ENCODE results near the gene TACC2.
"Not testable (repeated sequence)": the region's sequence is repeated elsewhere in the genome, so short reads cannot be mapped to it uniquely, and the experiment has no call there.

TACC2 gene

DNA sequence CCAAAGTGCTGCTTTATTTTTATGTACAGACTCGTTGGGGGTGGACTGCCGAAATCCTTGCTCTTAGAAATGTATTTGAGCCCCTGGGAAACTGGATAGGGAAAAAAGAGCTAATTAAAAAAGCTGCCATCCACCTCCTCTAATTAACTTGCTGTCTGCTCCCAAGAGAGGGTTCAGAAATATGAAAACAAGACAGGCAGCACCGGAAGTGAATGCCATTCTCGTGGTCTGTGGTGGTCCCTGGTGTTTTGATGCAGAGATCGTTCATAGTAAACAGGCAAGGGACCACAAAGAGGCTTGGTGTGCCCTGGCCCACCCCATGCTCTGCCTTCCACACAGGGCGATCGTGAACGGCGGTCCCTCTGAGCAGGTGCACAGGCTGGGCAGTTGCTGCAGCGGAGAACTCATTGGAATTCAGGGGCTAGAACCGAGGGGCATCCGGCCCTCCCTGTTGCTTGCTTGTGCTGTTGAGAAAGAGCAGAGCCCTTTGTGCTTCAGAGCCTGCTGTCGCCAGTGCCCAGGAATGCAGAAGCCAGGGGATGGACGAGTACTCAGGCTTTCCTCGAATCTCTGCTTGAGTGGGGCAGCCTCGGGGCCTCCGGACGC lies 203.1 kb downstream of the TACC2 start:
- peaks cover 0 to 1% (median 0%) of the 10 kb centered on the region in 5 donors for H3K4me1 ChIP-seq (ENCODE audit: control insufficient read depth in 5 of 5, insufficient read depth in 5 of 5, low read length in 5 of 5)
- peaks cover 0 to 17% (median 12%) of the 10 kb centered on the region in 5 donors for H3K36me3 ChIP-seq (ENCODE audit: control insufficient read depth in 5 of 5, insufficient read depth in 5 of 5, low read length in 5 of 5)
- H3K9me3 ChIP-seq (ENCODE audit: control insufficient read depth in 5 of 5, low read length in 5 of 5), result no peaks in the 10 kb centered on the region
- H3K27ac ChIP-seq (ENCODE audit: low read depth, low read length), result no peak overlapping the region
- no peaks in the 10 kb centered on the region for H3K27me3 ChIP-seq (ENCODE audit: control insufficient read depth in 5 of 5, insufficient read depth in 4 of 5, low read length in 5 of 5)
- no peak overlapping the region for H3K9ac ChIP-seq (ENCODE audit: low read length in 5 of 5)
- H3K4me3 ChIP-seq (ENCODE audit: low read depth in 1 of 5, low read length in 5 of 5), result no peak overlapping the region

DNA sequence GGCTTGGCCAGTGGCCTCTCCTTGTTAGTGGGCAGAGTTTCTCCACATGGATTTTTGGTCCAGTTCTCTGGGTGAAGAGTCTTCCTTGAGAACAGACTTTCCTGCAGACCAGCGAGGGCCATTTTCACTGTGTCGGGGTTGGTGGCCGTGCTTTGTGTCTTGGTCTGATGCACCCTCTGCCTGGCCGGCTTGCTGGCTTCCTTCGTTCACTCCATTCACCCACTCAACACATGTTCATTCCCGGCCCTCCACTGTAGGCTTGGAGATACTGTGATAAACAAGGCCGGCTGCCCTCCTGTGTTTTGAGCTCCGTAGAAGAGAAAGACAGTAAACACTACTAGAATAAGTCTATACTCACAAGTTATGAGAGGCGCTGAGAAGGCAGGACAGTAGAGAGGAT lies 205.3 kb downstream of the TACC2 start:
- Histone ChIP-seq H3K27ac (ENCODE audit: low read depth, low read length) (no peak overlapping the region), H3K9me3 (ENCODE audit: control insufficient read depth in 5 of 5, low read length in 5 of 5) (no peaks in the 10 kb centered on the region), H3K27me3 (ENCODE audit: control insufficient read depth in 5 of 5, insufficient read depth in 4 of 5, low read length in 5 of 5) (no peaks in the 10 kb centered on the region), H3K9ac (ENCODE audit: low read length in 5 of 5) (no peak overlapping the region), H3K36me3 (ENCODE audit: control insufficient read depth in 5 of 5, insufficient read depth in 5 of 5, low read length in 5 of 5) (peaks cover 0 to 36% (median 21%) of the 10 kb centered on the region in 5 donors), H3K4me3 (ENCODE audit: low read depth in 1 of 5, low read length in 5 of 5) (no peak overlapping the region), H3K4me1 (ENCODE audit: control insufficient read depth in 5 of 5, insufficient read depth in 5 of 5, low read length in 5 of 5) (no peaks in the 10 kb centered on the region)

DNA sequence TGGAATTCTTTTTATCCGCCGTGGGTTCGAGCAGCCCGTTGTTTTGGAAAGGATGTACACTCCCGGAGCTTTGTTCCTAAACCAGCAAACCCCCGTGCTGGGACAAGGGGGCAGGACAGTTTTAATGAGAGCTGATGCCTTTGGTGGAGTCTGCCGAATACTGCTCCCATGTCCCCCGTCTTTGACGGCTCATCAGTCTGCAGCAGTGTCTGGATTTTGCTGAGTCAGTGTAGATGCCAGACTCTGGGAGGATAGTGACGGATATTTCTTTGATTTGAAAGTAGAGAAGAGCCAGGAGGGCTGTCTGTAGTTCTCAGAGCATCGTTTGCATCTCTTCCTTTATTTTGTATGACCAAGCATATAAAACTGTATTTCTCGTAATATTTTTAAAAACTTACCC lies 207.3 kb downstream of the TACC2 start:
- Histone ChIP-seq H3K27me3 (ENCODE audit: control insufficient read depth in 5 of 5, insufficient read depth in 4 of 5, low read length in 5 of 5) (no peaks in the 10 kb centered on the region), H3K4me3 (ENCODE audit: low read depth in 1 of 5, low read length in 5 of 5) (no peak overlapping the region), H3K9ac (ENCODE audit: low read length in 5 of 5) (no peak overlapping the region), H3K9me3 (ENCODE audit: control insufficient read depth in 5 of 5, low read length in 5 of 5) (no peaks in the 10 kb centered on the region), H3K36me3 (ENCODE audit: control insufficient read depth in 5 of 5, insufficient read depth in 5 of 5, low read length in 5 of 5) (peaks cover 0 to 55% (median 40%) of the 10 kb centered on the region in 5 donors), H3K27ac (ENCODE audit: low read depth, low read length) (no peak overlapping the region), H3K4me1 (ENCODE audit: control insufficient read depth in 5 of 5, insufficient read depth in 5 of 5, low read length in 5 of 5) (no peaks in the 10 kb centered on the region)

DNA sequence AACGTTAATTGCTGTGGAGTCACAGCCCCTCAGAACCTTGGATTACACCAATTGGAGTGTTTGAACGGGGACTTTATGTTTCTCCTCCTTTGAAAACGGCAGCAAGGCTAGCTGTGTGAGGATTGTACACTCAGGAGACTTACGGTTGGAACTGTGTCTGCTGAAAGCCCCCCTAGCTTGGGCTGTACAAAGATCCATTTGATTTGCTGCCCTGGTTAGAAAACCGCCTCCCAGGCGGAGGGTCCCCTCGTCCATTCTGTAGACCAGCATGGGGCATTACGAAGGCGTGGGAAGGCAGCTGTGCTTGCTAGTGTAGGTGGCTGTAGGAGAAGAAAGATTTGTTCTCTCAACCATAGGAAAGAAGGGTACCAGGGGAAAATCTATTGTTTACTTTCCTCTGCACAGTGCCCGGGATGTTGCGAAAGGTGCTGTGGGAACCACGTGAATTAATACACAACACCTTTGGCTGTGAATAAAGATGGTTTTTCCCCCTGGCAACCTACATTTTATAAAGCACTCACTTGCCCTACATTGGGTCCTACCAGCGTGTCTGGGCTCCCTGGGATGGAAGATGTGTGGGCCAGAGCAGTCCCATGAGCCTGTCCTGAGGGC lies 208.8 kb downstream of the TACC2 start:
- Histone ChIP-seq H3K9ac (ENCODE audit: low read length in 5 of 5) (no peak overlapping the region), H3K36me3 (ENCODE audit: control insufficient read depth in 5 of 5, insufficient read depth in 5 of 5, low read length in 5 of 5) (peaks cover 0 to 60% (median 44%) of the 10 kb centered on the region in 5 donors), H3K4me3 (ENCODE audit: low read depth in 1 of 5, low read length in 5 of 5) (no peak overlapping the region), H3K27ac (ENCODE audit: low read depth, low read length) (no peak overlapping the region), H3K4me1 (ENCODE audit: control insufficient read depth in 5 of 5, insufficient read depth in 5 of 5, low read length in 5 of 5) (no peaks in the 10 kb centered on the region), H3K9me3 (ENCODE audit: control insufficient read depth in 5 of 5, low read length in 5 of 5) (no peaks in the 10 kb centered on the region), H3K27me3 (ENCODE audit: control insufficient read depth in 5 of 5, insufficient read depth in 4 of 5, low read length in 5 of 5) (no peaks in the 10 kb centered on the region)

DNA sequence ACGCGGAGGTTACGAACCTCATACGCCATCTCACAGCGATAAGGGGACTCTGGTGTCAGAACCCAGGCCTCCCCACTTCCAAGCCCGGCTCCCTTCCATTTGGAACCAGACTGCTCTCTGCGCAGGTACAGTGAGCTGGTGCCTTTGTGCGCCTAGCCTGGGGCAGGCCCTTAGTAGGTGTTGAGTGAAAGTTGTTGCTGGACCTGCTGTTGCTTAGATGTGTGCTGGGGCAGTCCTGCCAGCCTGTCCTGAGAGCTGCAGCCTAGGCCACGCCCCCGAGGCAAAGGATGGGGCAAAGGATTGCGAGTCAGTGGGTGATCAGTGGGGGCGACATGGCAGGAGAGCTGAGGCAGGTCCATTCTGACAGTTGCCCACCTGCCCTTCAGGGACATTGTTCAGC lies 209.7 kb downstream of the TACC2 start:
- H3K27ac ChIP-seq (ENCODE audit: low read depth, low read length), result no peak overlapping the region
- peaks cover 0 to 60% (median 44%) of the 10 kb centered on the region in 5 donors for H3K36me3 ChIP-seq (ENCODE audit: control insufficient read depth in 5 of 5, insufficient read depth in 5 of 5, low read length in 5 of 5)
- no peak overlapping the region for H3K4me3 ChIP-seq (ENCODE audit: low read depth in 1 of 5, low read length in 5 of 5)
- no peaks in the 10 kb centered on the region for H3K4me1 ChIP-seq (ENCODE audit: control insufficient read depth in 5 of 5, insufficient read depth in 5 of 5, low read length in 5 of 5)
- no peaks in the 10 kb centered on the region for H3K27me3 ChIP-seq (ENCODE audit: control insufficient read depth in 5 of 5, insufficient read depth in 4 of 5, low read length in 5 of 5)
- no peak overlapping the region for H3K9ac ChIP-seq (ENCODE audit: low read length in 5 of 5)
- no peaks in the 10 kb centered on the region for H3K9me3 ChIP-seq (ENCODE audit: control insufficient read depth in 5 of 5, low read length in 5 of 5)

DNA sequence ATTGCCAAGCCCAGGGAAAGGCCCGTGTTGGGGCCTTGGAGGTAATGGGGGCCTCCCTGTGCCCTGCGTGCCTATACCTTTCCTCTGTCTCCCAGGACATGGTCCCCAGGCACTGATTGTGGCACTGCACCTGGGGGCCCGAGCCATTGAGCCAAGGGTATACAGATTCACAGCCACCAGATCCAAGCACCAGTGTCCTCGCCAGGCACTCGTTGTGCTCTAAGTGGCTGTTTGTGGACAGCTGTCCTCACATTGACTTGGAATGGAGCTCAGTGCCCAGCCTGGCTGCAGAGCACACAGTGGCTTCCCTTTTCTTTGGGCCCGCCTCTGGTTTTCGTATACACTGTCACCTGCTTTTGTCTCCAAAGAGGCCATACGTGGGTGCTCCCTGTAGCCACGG lies 210.1 kb downstream of the TACC2 start:
- no peaks in the 10 kb centered on the region for H3K9me3 ChIP-seq (ENCODE audit: control insufficient read depth in 5 of 5, low read length in 5 of 5)
- H3K4me1 ChIP-seq (ENCODE audit: control insufficient read depth in 5 of 5, insufficient read depth in 5 of 5, low read length in 5 of 5), result no peaks in the 10 kb centered on the region
- no peak overlapping the region for H3K4me3 ChIP-seq (ENCODE audit: low read depth in 1 of 5, low read length in 5 of 5)
- no peak overlapping the region for H3K9ac ChIP-seq (ENCODE audit: low read length in 5 of 5)
- H3K27ac ChIP-seq (ENCODE audit: low read depth, low read length), result no peak overlapping the region
- peaks cover 0 to 60% (median 44%) of the 10 kb centered on the region in 5 donors for H3K36me3 ChIP-seq (ENCODE audit: control insufficient read depth in 5 of 5, insufficient read depth in 5 of 5, low read length in 5 of 5)
- no peaks in the 10 kb centered on the region for H3K27me3 ChIP-seq (ENCODE audit: control insufficient read depth in 5 of 5, insufficient read depth in 4 of 5, low read length in 5 of 5)

DNA sequence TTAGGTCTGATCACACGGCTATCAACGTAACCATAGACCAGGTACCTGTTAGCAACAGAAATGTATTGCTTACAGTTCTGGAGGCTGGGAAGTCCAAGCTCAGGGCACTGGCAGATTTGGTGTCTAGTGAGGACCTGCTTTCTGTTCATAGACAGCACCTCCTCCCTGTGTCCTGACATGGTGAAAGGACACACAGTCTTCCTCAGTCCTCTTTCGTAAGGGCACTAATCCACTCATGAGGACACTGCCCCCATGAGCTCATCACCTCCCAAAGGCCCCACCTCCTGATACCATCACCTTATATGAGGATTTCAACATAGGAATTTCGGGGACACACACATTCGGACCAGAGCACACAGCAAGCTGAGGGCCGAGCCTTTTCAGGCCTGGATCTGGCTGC lies 210.7 kb downstream of the TACC2 start:
- H3K36me3 ChIP-seq (ENCODE audit: control insufficient read depth in 5 of 5, insufficient read depth in 5 of 5, low read length in 5 of 5), result peaks cover 0 to 60% (median 44%) of the 10 kb centered on the region in 5 donors
- H3K27ac ChIP-seq (ENCODE audit: low read depth, low read length), result no peak overlapping the region
- H3K9ac ChIP-seq (ENCODE audit: low read length in 5 of 5), result no peak overlapping the region
- no peak overlapping the region for H3K4me3 ChIP-seq (ENCODE audit: low read depth in 1 of 5, low read length in 5 of 5)
- H3K9me3 ChIP-seq (ENCODE audit: control insufficient read depth in 5 of 5, low read length in 5 of 5), result no peaks in the 10 kb centered on the region
- no peaks in the 10 kb centered on the region for H3K4me1 ChIP-seq (ENCODE audit: control insufficient read depth in 5 of 5, insufficient read depth in 5 of 5, low read length in 5 of 5)
- no peaks in the 10 kb centered on the region for H3K27me3 ChIP-seq (ENCODE audit: control insufficient read depth in 5 of 5, insufficient read depth in 4 of 5, low read length in 5 of 5)

DNA sequence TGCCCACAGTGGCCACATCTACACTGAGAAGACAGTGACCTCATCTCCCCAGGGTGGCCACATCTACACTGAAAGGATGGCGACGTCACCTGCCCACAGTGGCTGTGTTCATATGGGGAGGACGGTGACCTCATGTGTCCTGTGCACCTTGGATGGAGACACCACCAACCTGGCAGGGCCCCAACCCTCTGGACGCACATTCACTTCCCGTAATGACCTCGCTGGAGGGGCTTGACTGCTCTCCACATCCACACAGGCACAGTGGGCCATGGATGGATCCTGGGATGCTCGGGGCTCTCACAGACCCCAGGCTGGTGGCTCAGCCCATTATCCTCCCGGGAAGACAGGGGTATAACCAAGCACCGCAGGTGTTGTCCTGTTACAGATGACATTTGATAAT lies 212.4 kb downstream of the TACC2 start:
- no peak overlapping the region for H3K27ac ChIP-seq (ENCODE audit: low read depth, low read length)
- no peaks in the 10 kb centered on the region for H3K4me1 ChIP-seq (ENCODE audit: control insufficient read depth in 5 of 5, insufficient read depth in 5 of 5, low read length in 5 of 5)
- no peak overlapping the region for H3K9ac ChIP-seq (ENCODE audit: low read length in 5 of 5)
- H3K27me3 ChIP-seq (ENCODE audit: control insufficient read depth in 5 of 5, insufficient read depth in 4 of 5, low read length in 5 of 5), result no peaks in the 10 kb centered on the region
- no peak overlapping the region for H3K4me3 ChIP-seq (ENCODE audit: low read depth in 1 of 5, low read length in 5 of 5)
- H3K36me3 ChIP-seq (ENCODE audit: control insufficient read depth in 5 of 5, insufficient read depth in 5 of 5, low read length in 5 of 5), result peaks cover 0 to 49% (median 38%) of the 10 kb centered on the region in 5 donors
- H3K9me3 ChIP-seq (ENCODE audit: control insufficient read depth in 5 of 5, low read length in 5 of 5), result no peaks in the 10 kb centered on the region

DNA sequence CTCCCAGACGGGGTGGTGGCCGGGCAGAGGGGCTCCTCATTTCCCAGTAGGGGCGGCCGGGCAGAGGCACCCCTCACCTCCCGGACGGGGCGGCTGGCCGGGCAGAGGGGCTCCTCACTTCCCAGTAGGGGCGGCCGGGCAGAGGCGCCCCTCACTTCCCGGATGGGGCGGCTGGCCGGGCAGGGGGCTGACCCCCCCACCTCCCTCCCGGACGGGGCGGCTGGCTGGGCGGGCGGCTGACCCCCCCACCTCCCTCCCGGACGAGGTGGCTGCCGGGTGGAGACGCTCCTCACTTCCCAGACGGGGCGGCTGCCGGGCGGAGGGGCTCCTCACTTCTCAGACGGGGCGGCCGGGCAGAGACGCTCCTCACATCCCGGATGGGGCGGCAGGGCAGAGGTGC lies 214.2 kb downstream of the TACC2 start:
- H3K36me3 ChIP-seq (ENCODE audit: control insufficient read depth in 5 of 5, insufficient read depth in 5 of 5, low read length in 5 of 5), result peaks cover 0 to 43% (median 32%) of the 10 kb centered on the region in 5 donors
- not testable (repeated sequence) for H3K9ac ChIP-seq (ENCODE audit: low read length in 5 of 5); H3K9me3 ChIP-seq (ENCODE audit: control insufficient read depth in 5 of 5, low read length in 5 of 5); H3K4me1 ChIP-seq (ENCODE audit: control insufficient read depth in 5 of 5, insufficient read depth in 5 of 5, low read length in 5 of 5); H3K27me3 ChIP-seq (ENCODE audit: control insufficient read depth in 5 of 5, insufficient read depth in 4 of 5, low read length in 5 of 5); H3K27ac ChIP-seq (ENCODE audit: low read depth, low read length); H3K4me3 ChIP-seq (ENCODE audit: low read depth in 1 of 5, low read length in 5 of 5)

DNA sequence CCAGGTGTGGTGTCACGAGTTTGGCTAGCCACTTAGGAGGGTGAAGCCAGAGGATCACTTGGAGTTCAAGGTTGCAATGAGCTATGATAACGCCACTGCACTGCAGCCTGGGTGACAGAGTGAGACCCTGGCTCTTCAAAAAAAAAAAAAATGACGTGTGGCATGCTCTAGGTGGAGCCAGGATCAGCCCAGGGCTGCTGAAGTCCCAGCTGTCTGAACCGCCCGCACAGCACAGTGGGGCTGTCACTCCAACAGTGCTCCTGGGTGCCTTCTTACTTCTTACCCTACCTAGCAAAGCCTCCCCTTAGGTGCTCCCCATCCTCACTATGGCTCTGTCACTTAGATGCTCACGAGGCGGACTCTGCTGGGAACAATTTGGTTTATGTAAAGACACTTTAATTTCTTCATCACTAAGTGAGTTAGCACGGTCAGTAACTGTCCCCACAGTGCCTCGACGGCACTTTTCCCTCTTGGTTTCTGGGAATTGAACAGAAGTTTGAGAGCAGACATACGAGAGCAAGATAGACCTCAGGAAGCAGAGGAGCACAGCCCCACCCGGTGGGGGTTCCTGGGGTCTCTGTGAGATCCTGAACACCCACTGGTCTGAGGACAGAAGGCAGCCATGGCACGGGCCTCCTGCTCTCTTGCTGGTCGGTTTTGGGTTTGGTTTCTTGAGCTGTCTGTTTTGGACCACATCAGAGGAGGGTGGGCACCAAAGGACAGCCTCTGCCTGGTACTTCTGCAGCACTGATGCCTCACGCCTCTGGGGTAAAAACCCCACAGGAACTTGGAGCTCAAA lies 215.9 kb downstream of the TACC2 start:
- H3K27ac ChIP-seq (ENCODE audit: low read depth, low read length), result no peak overlapping the region
- no peaks in the 10 kb centered on the region for H3K27me3 ChIP-seq (ENCODE audit: control insufficient read depth in 5 of 5, insufficient read depth in 4 of 5, low read length in 5 of 5)
- no peak overlapping the region for H3K9ac ChIP-seq (ENCODE audit: low read length in 5 of 5)
- no peak overlapping the region for H3K4me3 ChIP-seq (ENCODE audit: low read depth in 1 of 5, low read length in 5 of 5)
- H3K9me3 ChIP-seq (ENCODE audit: control insufficient read depth in 5 of 5, low read length in 5 of 5), result no peaks in the 10 kb centered on the region
- H3K4me1 ChIP-seq (ENCODE audit: control insufficient read depth in 5 of 5, insufficient read depth in 5 of 5, low read length in 5 of 5), result no peaks in the 10 kb centered on the region
- peaks cover 0 to 30% (median 18%) of the 10 kb centered on the region in 5 donors for H3K36me3 ChIP-seq (ENCODE audit: control insufficient read depth in 5 of 5, insufficient read depth in 5 of 5, low read length in 5 of 5)

All from subcutaneous abdominal adipose tissue (tissue), 5 donors.